GM19452 (cell line): ENCODE measurements around the gene TMEM181.
"Not testable (repeated sequence)": the region's sequence is repeated elsewhere in the genome, so short reads cannot be mapped to it uniquely, and the experiment has no call there.

Experiments
- ATAC-seq: cut with Tn5 transposase; IDR thresholded peaks from one replicate; pipeline ENCODE4 v1.9.1; 2021; ENCODE audit not compliant: unreplicated experiment

Gene TMEM181, protein sequence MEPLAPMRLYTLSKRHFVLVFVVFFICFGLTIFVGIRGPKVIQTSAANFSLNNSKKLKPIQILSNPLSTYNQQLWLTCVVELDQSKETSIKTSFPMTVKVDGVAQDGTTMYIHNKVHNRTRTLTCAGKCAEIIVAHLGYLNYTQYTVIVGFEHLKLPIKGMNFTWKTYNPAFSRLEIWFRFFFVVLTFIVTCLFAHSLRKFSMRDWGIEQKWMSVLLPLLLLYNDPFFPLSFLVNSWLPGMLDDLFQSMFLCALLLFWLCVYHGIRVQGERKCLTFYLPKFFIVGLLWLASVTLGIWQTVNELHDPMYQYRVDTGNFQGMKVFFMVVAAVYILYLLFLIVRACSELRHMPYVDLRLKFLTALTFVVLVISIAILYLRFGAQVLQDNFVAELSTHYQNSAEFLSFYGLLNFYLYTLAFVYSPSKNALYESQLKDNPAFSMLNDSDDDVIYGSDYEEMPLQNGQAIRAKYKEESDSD

DNA sequence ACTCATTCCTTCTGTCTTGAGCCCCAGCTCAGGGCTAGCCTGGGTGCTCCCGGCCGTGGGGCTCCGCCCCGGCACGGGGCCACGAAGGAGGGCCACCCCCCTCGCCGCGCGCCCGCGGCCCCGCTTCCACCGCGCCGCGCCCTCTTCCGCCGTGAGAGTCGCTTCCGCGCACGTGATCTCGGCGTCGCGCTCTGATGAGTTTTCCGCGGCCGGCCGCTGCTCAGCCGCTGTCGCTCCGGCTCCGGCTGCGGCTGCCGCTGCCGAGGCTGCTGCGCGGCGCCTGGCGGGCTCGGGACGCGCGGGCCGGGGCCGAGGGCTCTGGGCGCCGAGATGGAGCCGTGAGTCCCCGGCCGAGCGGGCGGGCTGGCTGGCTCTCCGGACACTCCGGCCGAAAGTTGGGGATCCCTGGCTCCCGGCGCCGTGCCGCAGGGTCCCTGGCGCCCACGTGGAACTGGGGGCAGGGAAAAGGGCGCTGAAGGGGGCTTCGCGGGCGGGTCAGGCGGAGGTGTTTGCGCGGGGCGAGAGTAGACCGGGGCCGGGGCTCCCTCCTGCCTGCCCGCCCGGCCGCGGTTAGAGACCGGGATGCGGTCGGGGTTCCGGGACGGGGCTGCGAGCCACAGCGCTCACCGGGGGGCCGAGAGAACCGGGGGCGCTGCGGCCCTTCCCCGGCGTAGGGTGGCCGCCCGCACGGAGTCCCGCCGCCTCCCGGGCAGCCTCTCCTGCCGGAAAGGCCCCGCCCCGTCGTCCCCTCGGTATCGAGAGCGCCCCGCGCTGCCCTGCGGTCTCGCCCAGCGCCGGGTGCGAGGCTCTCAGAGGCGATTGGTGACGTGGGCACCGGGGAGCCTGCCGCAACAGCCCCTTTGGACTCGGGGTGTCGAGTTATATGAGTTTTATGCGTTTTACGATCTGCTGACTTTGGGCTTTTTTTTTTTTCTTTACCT is at the start of gene TMEM181:
TMEM181 (plus strand) TSS at position 197 of the 941 bp plus-strand sequence; CDS start at position 331, 134 bp downstream.
- peak; percentile 90 for ATAC-seq

DNA sequence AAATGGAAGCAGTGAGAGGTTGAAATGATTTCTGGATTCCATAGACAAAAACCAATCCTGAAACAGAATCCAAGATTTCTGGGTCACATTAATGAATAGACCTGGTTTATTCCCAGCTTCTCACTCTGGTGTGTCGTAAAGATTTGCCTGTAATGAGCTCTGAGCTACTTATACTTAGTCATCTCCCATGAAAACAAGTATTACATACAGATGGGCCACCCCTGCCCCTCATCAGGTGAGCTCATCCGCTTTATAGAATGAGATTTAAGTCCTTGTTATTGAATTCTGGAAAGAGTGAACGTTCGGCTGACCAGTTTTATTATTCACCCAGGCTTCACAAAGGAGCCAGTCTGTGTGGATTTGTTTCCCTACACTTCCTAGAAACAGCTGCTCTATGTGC is 47.1 kb upstream of the TMEM181 start:
- no peak for ATAC-seq

DNA sequence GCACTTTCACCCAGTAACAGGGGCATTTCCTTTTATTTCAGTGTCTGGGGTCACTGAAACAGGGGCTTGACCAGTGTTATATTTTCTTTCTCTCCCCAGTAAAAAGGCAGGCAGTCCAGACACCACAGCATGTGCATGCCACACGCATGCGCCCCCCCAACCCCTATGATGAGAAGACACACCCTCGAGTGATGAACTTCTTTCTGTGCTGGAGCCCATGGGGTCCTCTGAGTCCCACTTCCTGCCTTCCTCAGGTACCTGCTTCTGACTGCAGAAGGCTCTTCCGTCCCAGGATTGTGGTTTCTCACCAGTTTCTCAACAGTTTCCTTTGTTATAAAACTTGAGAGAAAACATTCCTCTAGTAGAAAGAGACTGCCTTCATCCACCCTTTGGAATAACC is 45.7 kb upstream of the TMEM181 start:
- no peak for ATAC-seq

DNA sequence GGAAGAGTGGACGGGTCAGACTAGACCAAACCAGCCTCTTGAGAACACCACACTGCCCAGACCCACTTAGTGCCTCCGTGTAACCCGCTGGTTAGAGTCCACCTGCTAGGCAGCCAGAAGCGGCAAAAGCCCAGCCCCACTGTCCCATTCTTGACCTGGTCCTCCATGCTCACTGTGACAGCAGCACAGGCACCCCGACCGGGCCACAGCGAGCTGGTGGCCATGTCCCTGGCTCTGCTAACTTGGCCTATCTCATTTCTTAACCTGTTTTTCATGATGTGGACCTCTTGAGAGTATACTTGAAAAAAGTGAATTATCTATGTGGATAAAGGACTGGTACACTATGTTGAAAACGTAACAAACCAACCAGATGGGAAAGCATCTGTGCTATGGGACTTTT is 44.9 kb upstream of the TMEM181 start:
- no peak for ATAC-seq

DNA sequence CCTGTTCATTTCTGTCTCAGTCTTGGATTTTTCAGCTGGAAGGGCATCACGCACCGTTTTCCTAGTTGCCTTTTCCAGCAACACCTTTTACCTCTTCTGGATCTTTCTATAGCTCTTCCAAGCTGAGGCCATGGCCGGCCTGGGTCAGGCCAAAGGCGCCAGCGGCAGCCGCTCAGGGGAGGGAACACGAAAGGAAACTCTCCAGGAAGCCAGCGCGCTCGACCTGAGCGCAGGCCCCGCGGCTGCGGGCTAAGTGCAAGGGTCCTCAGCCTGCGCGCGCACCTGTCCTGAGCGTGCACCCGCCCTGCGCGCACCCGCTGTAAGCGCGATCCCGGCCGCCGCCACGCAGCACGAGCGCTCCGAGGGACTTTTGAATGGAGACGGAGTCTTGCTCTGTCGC is 43.8 kb upstream of the TMEM181 start:
- no peak for ATAC-seq

DNA sequence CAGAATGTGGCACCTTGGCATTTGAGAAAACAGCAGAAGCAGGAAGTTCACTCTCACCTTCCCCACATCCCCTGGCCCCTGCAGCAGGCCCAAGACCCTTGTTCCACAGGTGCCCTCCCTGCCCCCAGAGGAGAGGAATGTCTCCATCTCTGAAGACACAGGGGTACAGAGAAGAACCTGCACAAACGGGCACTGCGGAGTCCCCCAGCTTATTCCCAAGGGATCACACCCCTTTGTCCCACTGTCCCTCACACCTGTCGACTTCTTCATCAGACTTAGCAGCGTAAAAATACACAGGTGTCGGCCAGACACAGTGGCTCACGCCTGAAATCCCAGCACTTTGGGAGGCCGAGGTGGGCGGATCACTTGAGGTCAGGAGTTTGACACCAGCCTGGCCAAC is 42.9 kb upstream of the TMEM181 start:
- no peak for ATAC-seq

DNA sequence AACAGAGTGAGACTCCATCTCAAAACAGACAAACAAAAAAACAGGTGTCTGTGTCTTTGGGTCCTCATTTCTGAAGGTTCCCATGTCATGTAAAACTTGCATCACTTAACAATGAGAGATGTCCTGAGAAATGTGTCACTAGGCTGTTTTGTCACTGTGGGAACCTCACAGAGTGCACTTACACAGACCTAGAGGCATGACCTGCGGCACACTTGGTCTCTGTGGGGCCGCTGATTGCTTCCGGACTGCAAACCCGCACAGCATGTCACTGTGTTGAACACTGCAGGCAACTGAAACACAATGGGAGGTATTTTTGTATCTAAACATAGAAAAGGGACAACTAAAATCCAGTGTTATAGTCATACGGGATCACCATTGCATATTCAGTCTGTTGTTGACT is 42.3 kb upstream of the TMEM181 start:
- peak; percentile 64 for ATAC-seq

DNA sequence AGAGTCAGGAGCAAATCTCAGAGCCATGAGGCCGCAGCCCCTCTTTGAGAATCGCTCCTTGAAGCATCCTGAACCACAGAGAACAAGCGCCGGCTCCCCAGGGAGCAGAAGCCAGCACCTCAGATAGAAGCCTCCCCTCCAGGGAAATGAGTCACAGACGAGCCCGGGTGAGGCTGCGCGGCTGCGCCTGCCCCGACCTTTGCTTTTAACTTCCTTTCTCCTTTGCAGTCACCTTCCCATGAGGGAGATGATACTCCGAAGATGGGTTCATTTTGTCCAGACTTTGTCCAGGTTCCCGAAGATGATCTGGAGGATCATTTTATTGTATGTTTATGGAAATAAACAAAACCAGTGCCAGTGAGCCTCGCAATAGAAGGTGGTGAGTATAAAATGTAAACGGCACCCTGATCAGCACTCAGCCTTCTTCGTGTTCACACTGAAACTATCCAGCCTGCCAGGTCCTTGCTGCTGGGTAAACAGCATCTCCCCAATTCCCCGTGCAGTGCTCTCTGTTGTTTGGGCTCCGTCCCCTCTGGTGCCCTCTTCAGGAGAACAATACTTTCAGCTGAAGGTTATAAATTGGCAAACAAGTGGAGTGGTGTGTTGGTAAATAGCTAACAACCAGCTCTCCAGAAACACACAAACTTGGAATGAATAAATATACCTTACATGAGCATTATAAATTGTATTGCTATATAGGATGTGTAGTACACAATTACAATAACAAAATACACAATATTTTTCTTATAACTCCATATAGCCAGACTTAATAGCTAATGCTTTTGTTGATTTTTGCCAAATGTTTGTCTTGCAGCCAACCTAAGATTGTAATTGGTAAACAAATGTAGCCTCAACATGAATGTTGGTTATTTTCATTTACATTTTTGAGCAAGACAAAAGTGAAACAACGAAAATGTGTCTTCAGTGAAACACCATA is 41.4 kb upstream of the TMEM181 start:
- ATAC-seq: peak; percentile 77

DNA sequence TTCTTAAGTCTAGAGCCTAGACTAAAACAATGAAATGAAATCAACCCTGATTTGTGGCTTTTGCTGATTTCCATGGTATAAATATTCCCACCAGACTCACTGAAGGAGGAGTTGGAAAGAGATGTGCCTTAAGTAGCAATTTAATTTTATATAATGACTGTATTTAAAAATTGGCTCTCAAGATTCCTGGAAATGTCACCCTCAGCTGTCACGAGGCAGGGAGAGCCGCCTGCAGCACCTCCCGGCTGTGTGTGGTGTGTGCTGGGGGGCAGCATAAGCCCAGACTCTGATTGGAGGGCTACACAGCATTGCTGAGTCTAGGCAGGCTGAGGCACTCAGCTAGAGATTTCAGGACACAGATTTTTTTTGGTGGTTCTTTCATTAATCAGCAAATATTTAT is 40.6 kb upstream of the TMEM181 start:
- ATAC-seq: no peak

DNA sequence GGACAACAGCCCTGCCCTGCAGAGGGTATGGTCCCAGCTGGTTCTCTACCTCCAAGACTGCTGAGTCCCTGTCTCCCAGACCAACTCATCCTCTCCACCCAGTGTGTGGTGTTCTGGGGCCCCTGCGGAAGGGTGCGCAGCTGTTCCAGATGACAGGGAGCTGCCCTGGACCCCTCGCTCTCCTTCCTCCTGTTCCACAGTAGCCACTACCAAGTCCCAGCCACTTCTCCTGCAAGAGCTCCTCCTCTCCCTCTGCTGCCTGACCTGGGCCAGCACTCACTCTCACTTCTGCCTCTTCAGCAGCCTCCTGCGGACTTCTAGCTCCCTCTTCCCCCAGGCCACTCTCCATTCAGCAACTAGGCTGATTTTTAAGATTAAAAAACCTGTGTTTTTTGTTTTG is 40.1 kb upstream of the TMEM181 start:
- ATAC-seq: no peak

DNA sequence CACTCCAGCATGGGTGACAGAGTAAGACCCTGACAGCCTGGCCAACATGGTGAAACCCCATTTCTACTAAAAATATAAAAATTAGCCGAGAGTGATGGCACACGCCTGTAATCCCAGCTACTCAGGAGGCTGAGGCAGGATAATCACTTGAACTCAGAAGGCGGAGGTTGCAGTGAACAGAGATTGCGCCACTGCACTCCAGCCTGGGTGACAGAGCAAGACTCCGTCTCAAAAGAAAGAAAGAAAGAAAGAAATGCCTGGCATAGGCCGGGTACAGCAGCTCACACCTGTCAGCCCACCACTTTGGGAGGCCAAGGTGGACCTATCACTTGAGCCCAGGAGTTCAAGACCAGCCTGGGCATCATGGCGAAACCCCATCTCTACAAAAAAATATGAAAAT is 38.9 kb upstream of the TMEM181 start:
- ATAC-seq: not testable (repeated sequence)

DNA sequence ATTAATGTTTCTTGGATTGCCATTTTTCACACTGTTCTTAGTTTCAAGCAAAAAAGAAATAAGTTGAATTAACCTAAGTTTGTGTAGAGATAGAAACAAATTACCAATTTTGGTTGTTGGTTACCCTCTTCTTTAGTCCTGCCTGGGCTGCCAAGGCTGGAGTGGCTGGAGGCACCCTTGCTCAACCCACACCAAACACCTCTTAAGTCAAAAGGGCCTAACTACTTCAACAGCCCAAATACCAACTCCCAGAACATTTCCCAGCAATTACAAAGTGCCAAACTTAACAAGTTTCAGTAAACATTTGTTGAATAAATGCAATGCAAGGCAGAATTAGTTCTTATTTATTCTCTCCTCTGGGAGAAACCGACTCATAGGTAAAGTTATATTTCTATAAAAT is 38.1 kb upstream of the TMEM181 start:
- ATAC-seq: no peak

DNA sequence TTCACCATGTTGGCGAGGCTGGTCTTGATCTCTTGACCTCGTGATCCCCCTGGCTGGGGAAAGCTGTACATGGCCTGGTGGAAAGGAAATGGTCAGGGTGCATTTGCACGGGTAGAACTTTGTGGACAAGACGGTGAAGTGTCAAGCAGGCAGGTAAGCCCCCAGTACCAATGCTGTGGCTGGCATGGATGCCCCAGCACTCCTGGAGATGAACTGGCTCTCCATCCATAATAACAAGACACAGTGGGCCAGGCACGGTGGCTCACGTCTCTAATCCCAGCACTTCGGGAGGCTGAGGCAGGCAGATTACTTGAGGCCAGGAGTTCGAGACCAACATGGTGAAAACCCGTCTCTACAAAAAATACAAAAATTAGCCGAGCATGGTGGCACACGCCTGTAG is 37.3 kb upstream of the TMEM181 start:
- no peak for ATAC-seq

DNA sequence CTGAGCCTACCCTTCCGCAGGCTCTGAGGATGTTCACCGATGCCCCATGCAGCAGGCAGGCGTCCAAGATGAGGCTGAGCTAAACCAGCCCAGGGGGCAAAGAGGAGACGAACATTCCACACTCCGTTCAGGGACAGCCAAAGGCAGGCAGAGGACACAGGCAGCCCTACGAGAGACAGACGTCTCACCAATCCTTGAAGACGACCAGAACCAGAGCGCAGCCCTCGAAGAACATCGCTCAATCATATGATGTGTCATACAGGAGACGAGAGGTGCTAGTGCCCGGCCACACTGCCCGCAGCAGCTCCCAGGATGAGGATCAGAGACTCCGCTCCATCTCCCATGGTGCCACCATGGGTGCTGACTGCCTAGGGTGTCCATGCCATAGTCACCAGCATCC is 35.6 kb upstream of the TMEM181 start:
- ATAC-seq: no peak

DNA sequence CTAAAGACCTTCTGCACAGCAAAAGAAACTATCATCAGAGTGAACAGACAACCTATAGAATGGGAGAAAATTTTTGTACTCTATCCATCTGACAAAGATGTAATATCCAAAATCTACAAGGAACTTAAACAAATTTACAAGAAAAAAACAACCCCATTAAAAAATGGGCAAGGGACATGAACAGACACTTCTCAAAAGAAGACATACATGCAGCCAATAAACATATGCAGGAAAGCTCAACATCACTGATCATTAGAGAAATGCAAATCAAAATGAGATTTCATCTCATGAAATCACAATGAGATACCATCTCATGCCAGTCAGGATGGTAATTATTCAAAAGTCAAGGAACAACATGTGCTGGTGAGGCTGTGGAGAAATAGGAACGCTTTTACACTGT is 32.0 kb upstream of the TMEM181 start:
- not testable (repeated sequence) for ATAC-seq

DNA sequence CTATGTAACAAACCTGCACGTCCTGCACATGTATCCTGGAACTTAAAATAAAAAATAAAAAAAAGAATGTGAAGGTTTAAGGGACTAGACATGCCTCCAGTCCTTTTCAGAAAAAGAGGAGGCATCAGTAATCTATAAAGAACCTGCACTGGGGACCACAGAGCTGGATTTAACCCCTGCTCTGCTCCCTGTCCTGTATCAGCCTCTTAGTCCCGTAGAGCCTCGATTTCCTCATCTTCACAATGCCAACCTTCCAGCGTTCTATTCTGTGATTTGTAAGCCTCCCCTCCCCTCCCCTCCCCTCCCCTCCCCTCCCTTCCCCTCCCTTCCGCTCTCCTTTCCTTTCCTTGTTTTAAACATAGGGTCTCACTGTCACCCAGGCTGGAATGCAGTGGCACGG is 31.1 kb upstream of the TMEM181 start:
- no peak for ATAC-seq

DNA sequence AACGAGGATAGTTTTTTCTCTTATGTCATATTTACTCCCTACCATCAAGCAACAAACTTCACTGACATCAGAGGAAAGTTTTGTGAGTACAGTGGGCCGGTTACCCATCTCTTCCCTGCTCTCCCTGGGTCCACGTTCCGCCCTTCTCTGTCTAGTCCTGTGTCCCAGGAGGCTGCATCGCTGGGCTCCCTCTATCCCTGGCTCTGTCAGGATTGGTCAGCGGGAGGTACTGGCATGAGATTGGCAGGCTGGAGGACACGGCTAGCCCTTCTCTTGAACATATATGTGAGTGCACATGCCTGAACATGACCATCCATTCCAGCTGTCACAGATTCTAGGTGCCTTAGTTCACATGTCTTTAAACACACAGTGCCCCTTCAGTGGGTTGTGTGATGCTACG is 30.3 kb upstream of the TMEM181 start:
- no peak for ATAC-seq

DNA sequence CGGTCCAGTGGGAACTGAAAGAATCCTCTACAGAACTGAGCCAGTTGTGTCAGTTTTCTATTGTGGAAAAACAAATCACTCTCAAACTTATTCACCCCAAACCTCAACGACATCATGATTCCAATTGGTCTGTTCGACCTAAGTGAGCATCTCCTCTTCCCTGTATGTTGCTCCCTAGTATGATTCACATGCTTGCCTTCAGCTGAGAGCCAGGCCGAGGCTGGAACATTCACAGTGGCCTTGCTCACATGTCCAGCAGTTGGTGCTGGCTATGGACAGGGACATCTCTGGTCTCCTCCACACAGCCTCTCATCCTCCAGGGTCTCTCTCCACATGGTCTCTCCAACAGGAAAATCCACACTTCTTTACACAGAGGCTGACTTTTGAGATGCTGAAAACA is 28.3 kb upstream of the TMEM181 start:
- no peak for ATAC-seq

DNA sequence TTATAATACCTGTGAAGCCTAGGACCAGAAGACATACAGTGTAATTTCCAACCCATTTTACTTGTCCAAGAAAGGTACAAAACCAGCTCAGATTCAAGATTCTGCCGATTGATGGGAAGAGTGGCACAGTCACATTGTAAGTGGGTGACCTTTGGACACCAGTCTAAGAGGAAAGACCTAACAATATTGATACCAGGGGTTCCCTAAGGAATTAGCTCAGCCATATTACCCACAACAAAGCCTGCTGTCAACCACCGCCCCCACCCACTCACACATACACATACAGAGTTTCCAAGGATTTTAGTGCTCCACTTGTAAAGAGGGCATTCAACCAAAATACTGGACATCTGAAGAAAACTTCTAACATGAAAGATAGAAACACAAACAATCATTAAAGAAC is 27.9 kb upstream of the TMEM181 start:
- ATAC-seq: no peak

DNA sequence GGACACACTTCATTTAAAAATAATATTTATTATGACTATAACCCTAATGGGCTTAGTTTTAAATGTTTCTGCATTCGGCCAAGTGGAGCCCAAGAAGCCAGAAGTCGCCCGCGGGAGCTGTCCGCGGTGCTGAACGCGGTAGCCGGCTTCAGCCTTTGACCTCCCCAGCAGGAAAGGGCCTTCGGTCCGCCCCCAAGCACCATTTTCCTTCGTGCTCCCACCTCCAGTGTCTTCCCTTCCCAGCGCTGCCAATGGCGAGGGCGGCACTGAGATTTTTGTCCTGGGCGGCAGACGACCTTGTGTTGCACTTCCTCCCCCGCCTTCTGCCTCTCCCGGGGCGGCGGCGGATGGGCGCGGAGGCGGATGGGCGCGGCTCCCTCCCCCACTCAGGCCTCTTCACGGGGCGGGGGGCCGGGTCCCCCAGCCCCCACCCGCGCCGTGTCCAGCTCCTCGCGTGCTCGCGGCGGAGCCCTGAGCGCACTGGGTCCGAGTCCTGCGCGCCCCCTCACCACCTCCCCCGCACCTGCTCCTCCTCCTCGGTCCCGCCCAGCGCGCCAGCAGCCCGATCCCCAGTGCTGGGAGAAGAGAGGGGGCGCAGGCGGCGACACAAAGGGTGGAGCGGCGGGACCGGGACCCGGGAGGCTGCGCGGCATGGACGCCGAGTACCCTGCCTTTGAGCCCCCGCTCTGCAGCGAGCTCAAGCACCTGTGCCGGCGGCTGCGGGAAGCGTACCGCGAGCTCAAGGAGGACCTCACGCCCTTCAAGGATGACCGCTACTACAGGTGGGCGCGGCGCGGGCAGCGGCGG is 23.6 kb upstream of the TMEM181 start:
- ATAC-seq: no peak
